ENCODE data around the gene CTNNA3. TPM values are rescaled to one million over a fixed set of nuclear protein-coding genes. Genes with fewer than 3 reads are reported as not detected.

Gene CTNNA3
- total RNA-seq, 4 donors from 2014 or later = 0.04 to 0.19 (median 0.11) TPM

DNA sequence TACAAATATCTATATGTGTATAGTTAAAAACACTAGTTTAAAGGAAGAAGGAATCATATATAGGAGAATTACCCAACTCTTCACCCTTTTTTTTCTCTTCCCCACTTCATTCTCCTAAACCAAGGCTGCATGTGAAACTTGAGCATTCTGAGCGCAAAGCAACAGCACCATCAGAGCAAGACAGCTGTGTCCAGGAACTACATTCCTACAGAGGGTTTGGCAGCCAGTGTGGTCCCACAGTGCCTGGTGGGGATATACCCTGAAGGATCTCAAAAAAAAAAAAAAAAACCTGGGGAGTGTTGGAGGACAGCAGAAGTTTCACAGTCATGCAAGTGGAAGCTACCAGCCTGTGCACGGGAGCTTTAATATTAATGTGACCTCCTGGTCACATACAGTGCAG, 310.4 kb downstream of the CTNNA3 start:
- intact Hi-C loops (cut with DNase I; ENCODE audit: low total_unique reads) = no loop called here
- 89 to 97% methylated on average over 2 of the region's 2 CpGs for WGBS, 2 donors
- DNase-seq (ENCODE audit: low spot score in 2 of 2) = no peak
- no peak overlapping the region for H3K4me3 ChIP-seq (ENCODE audit: low read depth, poor library complexity, severe bottlenecking)
- TF ChIP-seq POLR2A (IDR thresholded peaks at IDR 0.05) = no peak
- TF ChIP-seq, protein P1, sequence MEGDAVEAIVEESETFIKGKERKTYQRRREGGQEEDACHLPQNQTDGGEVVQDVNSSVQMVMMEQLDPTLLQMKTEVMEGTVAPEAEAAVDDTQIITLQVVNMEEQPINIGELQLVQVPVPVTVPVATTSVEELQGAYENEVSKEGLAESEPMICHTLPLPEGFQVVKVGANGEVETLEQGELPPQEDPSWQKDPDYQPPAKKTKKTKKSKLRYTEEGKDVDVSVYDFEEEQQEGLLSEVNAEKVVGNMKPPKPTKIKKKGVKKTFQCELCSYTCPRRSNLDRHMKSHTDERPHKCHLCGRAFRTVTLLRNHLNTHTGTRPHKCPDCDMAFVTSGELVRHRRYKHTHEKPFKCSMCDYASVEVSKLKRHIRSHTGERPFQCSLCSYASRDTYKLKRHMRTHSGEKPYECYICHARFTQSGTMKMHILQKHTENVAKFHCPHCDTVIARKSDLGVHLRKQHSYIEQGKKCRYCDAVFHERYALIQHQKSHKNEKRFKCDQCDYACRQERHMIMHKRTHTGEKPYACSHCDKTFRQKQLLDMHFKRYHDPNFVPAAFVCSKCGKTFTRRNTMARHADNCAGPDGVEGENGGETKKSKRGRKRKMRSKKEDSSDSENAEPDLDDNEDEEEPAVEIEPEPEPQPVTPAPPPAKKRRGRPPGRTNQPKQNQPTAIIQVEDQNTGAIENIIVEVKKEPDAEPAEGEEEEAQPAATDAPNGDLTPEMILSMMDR (IDR thresholded peaks at IDR 0.05) = no peak

DNA sequence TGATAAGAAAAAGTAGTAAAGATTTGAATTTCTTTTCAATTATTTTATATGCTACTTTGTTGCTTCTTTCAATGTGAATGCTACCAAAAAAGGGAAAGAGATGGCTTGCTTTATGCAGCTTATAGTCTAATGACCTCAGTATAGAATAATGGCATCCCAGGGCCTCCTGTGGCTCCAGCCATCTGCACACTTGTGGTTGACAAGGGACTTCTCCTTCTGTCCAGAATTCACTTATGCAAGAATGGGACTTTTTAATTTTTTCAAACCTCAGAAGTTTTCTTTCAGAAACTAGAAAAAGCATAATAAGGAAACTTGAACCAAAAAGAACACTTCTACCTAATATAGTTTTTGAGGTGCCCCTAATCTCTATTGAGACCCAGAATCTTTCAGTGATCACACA, 310.9 kb downstream of the CTNNA3 start:
- no peak for DNase-seq (ENCODE audit: low spot score in 2 of 2)
- intact Hi-C loops (cut with DNase I; ENCODE audit: low total_unique reads) = no loop called here
- H3K4me3 ChIP-seq (ENCODE audit: low read depth, poor library complexity, severe bottlenecking) = no peak overlapping the region
- TF ChIP-seq POLR2A (IDR thresholded peaks at IDR 0.05) = no peak
- TF ChIP-seq, protein P1 (IDR thresholded peaks at IDR 0.05) = no peak

DNA sequence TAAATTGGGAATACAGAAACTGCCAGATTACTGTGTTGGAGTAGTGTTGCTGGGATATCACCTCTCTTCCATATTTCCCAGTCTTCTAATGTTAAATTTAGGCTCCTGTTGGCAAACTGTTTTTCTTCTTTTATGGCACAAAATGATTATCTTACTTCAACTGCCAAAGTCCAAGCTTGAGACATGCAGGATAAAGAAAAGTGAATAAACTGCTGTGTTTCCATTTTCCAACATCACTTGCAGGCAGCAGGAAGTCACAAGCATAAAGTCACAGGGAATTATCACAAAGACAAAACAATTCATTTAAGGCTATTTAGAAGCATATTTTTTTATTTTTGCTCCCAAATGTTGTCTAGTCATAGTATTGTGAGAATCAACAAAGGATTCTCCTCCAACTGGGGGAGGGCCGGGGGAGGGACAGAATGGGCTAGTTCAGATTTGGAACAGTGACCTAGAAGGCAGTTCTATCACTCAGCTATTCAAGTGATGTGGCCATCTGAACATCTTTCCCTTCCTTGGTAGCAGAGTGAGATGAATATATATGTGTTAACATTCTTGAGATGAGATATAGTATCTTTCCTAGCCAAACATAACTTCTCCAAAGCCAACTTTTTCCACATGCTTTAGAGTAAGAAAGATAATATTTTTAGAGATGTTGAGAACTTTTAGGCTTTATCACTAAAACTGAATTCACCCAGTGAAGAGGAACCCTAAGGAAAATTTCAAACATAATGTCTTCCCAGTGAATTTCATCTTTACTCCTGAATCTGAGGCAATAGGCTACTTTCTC, 364.7 kb downstream of the CTNNA3 start:
- 67 to 70% methylated on average over 1 of the region's 1 CpG for WGBS, 2 donors
- intact Hi-C loops (cut with DNase I; ENCODE audit: low total_unique reads) = no loop called here
- TF ChIP-seq, protein P1 (IDR thresholded peaks at IDR 0.05) = no peak
- TF ChIP-seq POLR2A (IDR thresholded peaks at IDR 0.05) = no peak
- DNase-seq (ENCODE audit: low spot score in 2 of 2) = no peak
- H3K4me3 ChIP-seq (ENCODE audit: low read depth, poor library complexity, severe bottlenecking) = no peak overlapping the region

DNA sequence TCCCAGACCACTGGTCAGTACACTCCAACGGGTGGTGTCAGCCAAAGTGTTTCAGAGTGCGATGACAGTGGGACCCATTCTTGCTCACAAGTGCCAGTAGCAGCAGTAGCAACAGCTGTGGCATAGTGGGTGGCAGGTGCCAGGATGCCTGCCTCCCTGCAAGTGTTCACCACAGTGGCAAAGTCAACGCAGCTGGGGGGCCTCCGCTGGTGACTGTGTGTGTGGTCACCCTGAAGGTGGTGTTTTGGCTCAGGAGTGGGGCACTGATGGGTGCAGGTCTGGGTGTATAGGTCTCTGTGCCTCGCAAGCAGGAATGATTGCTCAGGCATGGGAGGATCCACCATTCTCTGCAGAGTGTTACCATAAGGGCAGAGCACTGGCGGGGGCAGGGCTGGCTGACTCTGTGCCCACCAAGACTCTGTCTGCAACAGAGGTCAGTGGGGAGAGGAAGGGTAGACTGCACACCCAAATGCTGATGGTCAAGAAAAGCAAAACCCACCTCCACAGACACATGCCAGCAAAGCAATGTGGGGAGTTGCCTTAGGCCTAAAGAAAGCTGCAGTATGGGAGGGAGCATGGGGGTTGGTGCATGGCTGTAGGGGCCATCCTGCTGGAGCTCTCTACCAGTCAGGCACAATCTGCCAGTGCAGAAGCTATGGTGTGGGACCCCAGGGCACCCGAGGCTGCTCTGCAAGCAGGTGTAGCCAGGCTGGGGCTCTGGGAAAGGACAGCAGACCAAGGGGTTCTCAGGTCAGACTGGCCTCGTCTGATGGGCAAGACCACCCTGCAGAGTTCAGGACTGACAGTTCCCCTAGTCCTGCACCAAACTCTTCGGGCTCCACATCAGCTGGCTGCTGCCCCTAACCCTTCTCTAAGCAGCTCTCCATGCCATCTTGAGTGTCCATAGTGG, 368.1 kb downstream of the CTNNA3 start:
- 70 to 73% methylated on average over 5 to 9 of the region's 9 CpGs for WGBS, 2 donors
- DNase-seq (ENCODE audit: low spot score in 2 of 2) = no peak
- intact Hi-C loops (cut with DNase I; ENCODE audit: low total_unique reads) = no loop called here
- H3K4me3 ChIP-seq (ENCODE audit: low read depth, poor library complexity, severe bottlenecking) = no peak overlapping the region
- TF ChIP-seq, protein P1 (IDR thresholded peaks at IDR 0.05) = no peak
- no peak for TF ChIP-seq POLR2A (IDR thresholded peaks at IDR 0.05)

DNA sequence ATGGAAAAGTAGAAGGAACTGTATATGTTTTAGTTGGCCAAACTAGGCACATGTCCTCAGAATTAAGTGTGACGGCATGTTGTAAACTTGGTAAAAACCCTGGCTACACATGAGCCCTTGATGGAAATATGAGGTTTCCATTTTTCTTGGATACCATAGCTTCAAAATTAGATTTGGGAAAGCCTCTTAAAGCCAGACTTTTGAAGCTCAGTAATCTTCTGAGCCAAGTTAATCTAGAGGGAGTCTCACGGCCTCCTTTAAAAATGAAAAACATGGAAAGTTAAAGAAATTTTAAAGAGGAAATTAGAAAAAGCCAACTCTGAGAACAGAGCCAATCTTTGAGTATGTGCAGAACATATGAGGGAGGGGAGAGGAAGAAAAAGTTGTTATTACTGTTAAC, 376.0 kb downstream of the CTNNA3 start:
- no peak for TF ChIP-seq POLR2A (IDR thresholded peaks at IDR 0.05)
- TF ChIP-seq, protein P1 (IDR thresholded peaks at IDR 0.05) = no peak
- intact Hi-C loops (cut with DNase I; ENCODE audit: low total_unique reads) = no loop called here
- 40% methylated on average over 2 of the region's 2 CpGs for WGBS, 2 donors
- no peak for DNase-seq (ENCODE audit: low spot score in 2 of 2)
- H3K4me3 ChIP-seq (ENCODE audit: low read depth, poor library complexity, severe bottlenecking) = no peak overlapping the region

All from lower leg skin (tissue), 4 donors.